Measurements from ENCODE around the gene CD40.

CD40 gene

DNA sequence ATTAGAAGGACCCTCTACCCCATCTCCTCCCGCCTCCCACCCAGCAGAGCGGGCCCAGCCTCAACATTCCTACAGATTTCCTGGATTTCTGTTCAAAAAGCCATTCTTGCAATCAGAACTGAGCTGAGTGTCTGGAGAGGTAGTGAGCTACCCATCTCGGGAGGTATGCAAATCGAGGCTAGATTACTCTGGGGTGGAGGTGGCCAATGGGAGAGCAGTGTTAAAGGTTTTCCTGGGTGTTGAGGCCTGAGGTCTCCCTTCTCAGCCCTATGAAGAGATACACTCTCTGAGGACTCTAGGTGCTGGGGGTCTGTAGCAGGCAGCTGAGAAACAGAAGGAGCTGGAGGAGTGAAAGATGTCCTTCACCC lies 57.0 kb downstream of the CD40 start:
- DNase-seq, result no peak

DNA sequence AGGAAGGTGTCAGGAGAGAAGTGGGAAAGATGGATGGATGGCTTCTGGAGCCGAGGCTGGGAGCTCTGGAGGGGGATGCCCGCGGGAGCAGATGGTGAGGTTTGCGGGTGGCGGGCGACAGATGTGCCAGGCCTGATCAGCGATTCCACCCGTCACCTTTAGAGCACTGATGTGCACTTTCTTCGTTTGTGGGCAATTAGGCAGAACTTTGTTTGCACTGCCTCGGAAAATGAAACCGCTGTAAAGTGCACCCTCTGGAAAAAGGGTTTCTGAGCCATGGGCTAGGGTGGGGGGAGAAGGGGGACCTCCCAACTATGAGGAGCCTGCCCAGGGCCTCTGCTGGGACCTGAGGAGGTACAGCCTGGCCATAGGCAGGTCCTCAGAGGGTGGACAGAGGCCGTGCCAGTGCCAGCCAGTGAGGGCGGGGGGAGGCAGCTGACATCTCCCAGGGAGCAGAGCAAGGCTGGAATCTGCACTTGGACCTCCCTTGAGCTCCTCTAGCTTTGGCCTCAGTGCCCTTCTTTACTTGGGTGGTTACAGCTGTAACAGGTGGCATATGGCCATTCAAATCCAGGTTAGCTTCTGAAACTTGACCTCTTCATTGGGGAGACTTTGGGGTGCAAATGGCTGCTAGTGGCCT lies 58.7 kb downstream of the CD40 start:
- DNase-seq, result no peak

DNA sequence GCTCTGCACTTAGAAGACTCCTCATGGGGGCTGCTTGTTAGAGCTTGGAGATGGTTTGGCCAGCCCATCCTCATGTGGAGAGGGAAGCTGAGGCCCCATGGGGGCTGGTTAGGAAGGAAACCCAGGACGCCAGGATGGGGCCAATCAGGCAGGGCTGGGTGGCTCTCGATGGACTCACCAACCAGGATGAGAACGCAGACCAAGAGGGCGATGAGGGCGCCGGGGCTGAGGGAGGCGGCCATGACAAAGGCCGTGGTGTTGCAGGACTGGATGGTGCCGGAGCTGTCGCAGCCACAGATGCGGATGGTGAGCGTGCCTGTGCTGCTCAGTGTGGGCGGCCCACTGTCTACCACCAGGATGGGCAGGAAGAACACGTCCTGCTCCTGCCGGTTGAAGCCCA lies 59.7 kb downstream of the CD40 start:
- no peak for DNase-seq

- DNase-seq, result no peak
These were observed 60.8 kb downstream of the CD40 start for GRCh38 chr20:46178891-46179290.
